ENCODE measurements around the gene TRIP13. TPM values are rescaled to one million over a fixed set of nuclear protein-coding genes. Genes with fewer than 3 reads are reported as not detected.
A peak's percentile ranks its signal among the peaks of the same experiment; 100 is the strongest.
"Not testable (repeated sequence)": the region's sequence is repeated elsewhere in the genome, so short reads cannot be mapped to it uniquely, and the experiment has no call there.

The TRIP13 gene
- total RNA-seq, 2 donors from 2014 or later = 17.6 to 30.9 TPM

- Mint-ChIP-seq H3K9me3 (no peaks in the 10 kb centered on the region), H3K36me3 (peaks cover 27% of the 10 kb centered on the region), H3K4me1 (ENCODE audit: low read depth in 2 of 2) (peaks cover 0 to 6% of the 10 kb centered on the region in 2 donors), H3K27ac (no peak overlapping the region), H3K4me3 (no peak overlapping the region), H3K27me3 (no peaks in the 10 kb centered on the region)
- ATAC-seq (no peak), DNase-seq (ENCODE audit: low spot score) (no peak)
Observed at GRCh38 chr5:873328-873727, 19.4 kb upstream of the TRIP13 start.

DNA sequence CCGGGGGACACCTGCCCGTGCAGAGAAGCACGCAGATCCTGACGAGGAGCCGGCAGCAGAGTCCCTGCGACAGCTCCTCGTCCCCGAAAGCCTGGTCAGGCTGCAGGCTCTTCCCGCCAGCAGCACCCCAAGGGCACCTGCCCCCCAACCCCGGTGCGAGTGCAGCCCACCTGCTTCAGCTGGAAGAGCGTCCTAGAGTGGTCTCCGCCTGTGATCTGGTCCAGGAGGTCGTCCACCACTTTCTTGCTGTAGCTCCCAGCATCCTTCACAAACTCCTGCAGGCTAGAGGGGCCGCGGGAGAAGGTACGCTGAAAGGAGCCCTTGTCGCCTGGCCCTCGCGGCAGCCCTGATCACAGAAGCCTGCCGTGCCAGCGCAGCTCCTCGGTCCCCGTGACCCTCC is 16.8 kb upstream of the TRIP13 start:
- Mint-ChIP-seq H3K27me3 (no peaks in the 10 kb centered on the region), H3K4me1 (ENCODE audit: low read depth in 2 of 2) (peaks cover 0 to 6% of the 10 kb centered on the region in 2 donors), H3K9me3 (no peaks in the 10 kb centered on the region), H3K36me3 (peaks cover 14% of the 10 kb centered on the region), H3K27ac (no peak overlapping the region), H3K4me3 (no peak overlapping the region)
- DNase-seq (ENCODE audit: low spot score) (no peak), ATAC-seq (no peak)

DNA sequence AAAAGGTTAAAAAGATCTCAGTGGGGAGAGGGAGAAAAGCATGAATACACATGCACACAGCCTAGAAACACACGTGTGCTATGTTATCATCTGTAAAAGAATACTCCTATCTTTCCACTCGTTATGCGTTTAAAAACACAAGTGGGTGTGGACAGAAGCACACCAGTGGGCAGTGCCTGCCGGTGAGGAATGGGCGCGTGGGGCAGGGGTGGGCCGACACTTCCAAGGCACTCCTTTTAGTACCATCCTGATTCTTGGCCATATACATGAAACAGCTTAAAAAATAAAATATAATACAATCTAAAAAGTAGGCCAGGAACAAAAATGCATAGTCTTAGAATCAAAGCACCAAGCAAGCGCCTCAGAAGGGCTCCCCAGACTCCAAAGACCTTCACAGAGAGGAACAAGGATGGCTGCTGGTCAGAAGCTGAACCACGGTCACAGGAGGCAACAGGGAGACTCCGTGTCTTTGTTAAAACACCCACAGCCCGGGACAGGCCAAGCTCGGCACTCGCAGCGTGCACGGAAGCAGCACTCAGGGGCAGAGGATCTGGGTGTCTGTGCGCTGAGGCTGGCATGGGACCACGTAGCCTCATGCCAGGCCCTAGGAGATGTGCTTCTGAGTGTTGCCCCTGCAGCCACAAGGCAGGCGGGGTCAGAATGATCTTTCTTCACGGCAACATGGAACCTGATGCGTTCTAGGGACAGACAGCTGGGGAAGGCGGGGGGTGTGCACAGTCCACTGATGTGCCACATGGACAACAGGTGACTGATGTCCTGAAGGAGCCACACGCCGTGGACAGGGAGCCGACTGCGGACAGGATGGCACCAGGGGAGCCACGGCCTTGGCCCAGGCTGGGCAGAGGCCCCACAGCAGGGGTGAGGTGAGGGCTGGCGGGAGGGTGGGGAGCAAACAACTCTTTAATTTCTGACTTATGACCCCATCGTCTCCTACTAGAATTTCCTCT is 16.0 kb upstream of the TRIP13 start:
- H3K4me1 Mint-ChIP-seq (ENCODE audit: low read depth in 2 of 2) = peaks cover 7 to 10% of the 10 kb centered on the region in 2 donors
- ATAC-seq (no peak), DNase-seq (ENCODE audit: low spot score) (no peak)
- no peak overlapping the region for H3K4me3 Mint-ChIP-seq
- peaks cover 14% of the 10 kb centered on the region for H3K36me3 Mint-ChIP-seq
- H3K9me3 Mint-ChIP-seq = no peaks in the 10 kb centered on the region
- H3K27ac Mint-ChIP-seq = no peak overlapping the region
- H3K27me3 Mint-ChIP-seq = no peaks in the 10 kb centered on the region

DNA sequence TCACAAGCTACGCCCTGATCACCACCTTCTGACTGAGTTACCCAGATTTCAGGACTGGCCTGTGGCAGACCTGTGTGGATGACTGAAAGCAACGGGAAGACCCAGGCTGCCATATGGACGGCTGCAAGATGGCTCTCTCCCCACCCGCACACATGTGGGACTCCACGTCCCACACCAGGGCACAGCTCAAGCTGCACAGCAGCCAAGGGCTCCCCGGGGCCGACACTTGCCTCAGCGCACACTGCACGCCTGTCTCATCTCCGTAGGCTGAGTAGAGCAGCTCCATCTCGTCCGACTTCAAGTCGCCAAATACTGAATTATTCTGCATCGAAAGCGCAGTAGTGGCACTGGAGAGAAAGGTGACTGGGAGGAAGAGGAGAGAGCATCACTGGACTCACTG is 14.6 kb upstream of the TRIP13 start:
- H3K36me3 Mint-ChIP-seq = peaks cover 27% of the 10 kb centered on the region
- peaks cover 21 to 24% of the 10 kb centered on the region in 2 donors for H3K4me1 Mint-ChIP-seq (ENCODE audit: low read depth in 2 of 2)
- no peak overlapping the region for H3K27ac Mint-ChIP-seq
- no peak for ATAC-seq
- no peak overlapping the region for H3K4me3 Mint-ChIP-seq
- no peaks in the 10 kb centered on the region for H3K27me3 Mint-ChIP-seq
- no peak for DNase-seq (ENCODE audit: low spot score)
- H3K9me3 Mint-ChIP-seq = peaks cover 10% of the 10 kb centered on the region

DNA sequence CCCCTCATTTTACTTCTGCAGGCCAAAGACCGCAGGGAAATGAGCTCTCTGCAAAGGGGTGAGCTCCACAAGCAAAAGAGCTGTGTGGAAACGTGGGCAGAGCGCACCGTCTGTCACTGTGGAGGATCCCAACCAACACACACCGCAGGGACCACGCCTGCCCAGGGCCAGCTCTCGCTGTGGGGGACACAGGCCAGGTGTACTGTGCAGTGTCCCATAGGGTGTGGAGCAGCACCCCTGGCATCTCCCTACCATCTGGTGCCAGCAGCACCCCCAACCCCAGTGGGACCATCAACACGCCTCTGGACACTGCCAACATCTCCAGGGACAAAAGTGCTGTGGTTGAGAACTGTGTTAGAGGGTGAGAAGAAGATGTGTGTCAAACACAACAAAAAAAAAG is 14.0 kb upstream of the TRIP13 start:
- not testable (repeated sequence) for H3K4me3 Mint-ChIP-seq; H3K27me3 Mint-ChIP-seq; H3K27ac Mint-ChIP-seq; DNase-seq (ENCODE audit: low spot score); ATAC-seq
- Mint-ChIP-seq H3K36me3 (peaks cover 31% of the 10 kb centered on the region), H3K4me1 (ENCODE audit: low read depth in 2 of 2) (peaks cover 23 to 27% of the 10 kb centered on the region in 2 donors), H3K9me3 (peaks cover 10% of the 10 kb centered on the region)

DNA sequence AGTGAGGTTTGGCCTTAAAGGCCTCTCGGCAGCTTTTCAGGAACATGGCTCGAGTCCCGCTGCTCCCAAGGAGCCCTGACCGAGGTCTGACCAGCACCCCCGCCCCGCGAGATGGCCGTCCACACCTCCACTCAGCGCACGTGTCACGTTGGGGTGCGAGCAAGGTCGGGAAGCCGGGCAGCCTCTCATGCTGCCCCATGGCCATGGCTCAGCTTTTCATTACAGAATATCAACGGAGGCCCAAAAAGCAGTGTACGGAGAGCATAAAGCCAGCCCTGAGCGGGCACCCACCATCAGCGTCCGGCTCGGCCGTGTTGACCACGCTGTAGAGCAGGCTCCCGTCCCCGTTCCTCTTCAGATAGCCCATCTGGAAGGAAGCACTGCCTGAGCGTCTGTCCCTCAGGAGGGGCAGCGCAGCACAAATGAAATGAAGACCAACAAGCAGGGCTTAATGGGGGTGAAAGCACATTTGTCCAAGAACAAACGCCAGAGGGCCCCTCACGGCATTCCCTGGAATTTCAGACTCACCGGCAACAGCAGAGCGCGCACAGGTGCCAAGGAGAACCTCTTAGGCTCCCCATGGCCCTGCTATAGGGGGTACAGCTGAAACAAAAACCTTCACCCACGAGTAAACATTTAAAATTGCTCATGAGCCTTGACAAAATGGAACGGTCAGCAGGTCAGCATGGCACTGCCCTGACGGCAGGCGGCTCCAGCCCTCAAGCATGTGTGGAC is 11.7 kb upstream of the TRIP13 start:
- Mint-ChIP-seq H3K4me1 (ENCODE audit: low read depth in 2 of 2) (peaks cover 23 to 30% of the 10 kb centered on the region in 2 donors), H3K27me3 (no peaks in the 10 kb centered on the region), H3K27ac (no peak overlapping the region), H3K36me3 (peaks cover 17% of the 10 kb centered on the region), H3K9me3 (peaks cover 10% of the 10 kb centered on the region), H3K4me3 (no peak overlapping the region)
- no peak for DNase-seq (ENCODE audit: low spot score)
- ATAC-seq = no peak

DNA sequence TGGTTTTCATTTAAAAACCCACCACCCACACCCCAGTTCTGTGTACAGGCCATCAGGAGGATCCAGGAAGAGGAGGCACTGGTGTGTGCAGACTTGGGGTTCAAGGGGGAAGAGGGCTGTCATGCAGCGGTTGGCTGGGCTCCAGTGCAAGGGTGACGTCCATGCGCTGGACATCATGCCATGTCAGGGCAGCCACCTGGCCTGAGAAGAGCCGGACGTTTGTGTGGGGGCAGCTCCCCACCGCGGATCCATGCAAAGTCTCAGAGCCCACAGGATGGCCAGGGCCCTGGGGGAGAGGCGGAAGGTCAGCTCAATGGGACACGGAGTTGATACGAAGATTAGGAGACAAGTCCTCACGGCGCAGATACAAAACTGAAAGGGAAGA is 11.1 kb upstream of the TRIP13 start:
- no peak for ATAC-seq
- Mint-ChIP-seq H3K36me3 (peaks cover 17% of the 10 kb centered on the region), H3K4me1 (ENCODE audit: low read depth in 2 of 2) (peaks cover 23 to 30% of the 10 kb centered on the region in 2 donors), H3K9me3 (peaks cover 10% of the 10 kb centered on the region), H3K27me3 (no peaks in the 10 kb centered on the region), H3K27ac (peak overlapping the region in 1 of 2 donors; percentile 76), H3K4me3 (no peak overlapping the region)
- DNase-seq (ENCODE audit: low spot score) = no peak

- peaks cover 23 to 30% of the 10 kb centered on the region in 2 donors for H3K4me1 Mint-ChIP-seq (ENCODE audit: low read depth in 2 of 2)
Observed at GRCh38 chr5:882253-883183, 10.2 kb upstream of the TRIP13 start.

DNA sequence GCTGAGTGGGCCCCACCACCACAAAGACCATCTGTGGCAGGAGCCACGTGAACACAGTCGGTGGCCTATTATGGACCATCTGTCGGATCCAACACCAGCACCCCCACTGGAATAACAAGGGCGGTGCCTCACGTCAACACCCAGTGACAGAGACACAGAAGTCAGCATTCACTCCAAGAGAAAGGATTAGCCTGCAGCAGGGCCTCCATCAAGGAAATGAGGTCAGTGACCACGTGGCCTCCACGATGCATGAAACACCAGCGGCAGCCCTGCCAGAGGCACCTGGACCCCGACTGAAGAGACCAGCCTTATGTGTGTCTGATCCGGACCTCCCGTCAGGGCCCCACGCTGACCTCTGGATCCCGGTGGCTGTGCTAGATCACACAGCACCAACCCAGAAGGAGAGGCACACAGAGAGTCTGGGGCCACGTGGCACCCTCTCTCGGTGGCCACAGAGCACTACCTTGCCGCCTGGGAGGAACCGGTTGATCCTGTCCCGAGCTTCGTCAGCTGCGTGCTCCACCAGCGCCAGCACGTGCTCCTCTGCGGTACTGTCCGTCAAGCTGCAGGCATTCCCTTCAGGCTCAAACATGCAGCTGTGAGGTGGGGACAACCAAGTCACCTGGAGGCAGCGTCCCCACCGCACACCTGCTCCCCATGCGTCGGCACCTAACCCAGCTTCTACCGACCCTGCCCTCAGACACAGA is 9.1 kb upstream of the TRIP13 start:
- ATAC-seq (no peak), DNase-seq (ENCODE audit: low spot score) (no peak)
- H3K27ac Mint-ChIP-seq = peak overlapping the region in 1 of 2 donors; percentile 76
- H3K27me3 Mint-ChIP-seq = no peaks in the 10 kb centered on the region
- H3K4me3 Mint-ChIP-seq = no peak overlapping the region
- peaks cover 10% of the 10 kb centered on the region for H3K9me3 Mint-ChIP-seq
- peaks cover 25 to 30% of the 10 kb centered on the region in 2 donors for H3K4me1 Mint-ChIP-seq (ENCODE audit: low read depth in 2 of 2)
- peaks cover 23% of the 10 kb centered on the region for H3K36me3 Mint-ChIP-seq

More at GRCh38 chr5:882253-883183, 10.2 kb upstream of the TRIP13 start:
- Mint-ChIP-seq H3K27ac (peak overlapping the region; percentile 68 to 76), H3K36me3 (peaks cover 22% of the 10 kb centered on the region), H3K27me3 (no peaks in the 10 kb centered on the region), H3K4me3 (peak overlapping the region; percentile 21), H3K9me3 (peaks cover 10% of the 10 kb centered on the region)
- DNase-seq (ENCODE audit: low spot score) = no peak
- ATAC-seq = no peak

DNA sequence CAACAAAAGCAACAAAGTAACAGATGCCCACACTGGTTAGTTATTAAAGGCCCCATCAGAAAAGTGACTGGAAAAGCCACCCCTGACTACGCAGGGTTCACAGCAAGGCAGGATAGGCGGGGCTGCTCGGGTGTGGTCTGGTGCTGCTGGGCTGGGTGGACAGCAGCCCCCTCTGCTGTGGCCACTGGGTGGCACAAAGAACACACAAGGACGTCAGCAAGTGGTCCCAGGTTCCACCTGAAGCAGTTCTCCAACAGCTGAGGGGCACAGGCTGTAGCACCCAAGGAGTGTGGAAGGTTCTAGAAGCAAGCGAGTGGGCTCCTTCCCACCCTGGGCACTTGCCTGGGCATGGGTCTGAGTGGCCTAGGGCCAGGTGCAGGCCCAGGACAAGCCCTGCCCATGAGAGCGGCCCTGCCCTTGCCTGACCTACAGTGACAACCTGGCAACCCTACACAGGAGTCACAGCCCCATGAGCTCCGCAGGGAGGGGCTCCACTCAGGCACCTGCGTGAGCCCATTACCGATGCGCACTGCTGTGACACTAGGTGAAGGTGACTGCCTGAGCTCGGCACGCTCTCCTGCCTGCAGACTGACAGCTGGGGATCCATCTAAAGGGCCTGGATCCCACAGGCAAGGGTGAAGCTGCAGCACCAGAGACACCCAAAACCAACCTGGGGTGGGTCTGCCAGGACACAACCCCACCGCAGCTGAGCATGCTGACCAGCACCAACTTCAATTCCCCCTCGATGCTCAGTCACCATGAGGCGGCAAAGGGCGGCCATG is 8.1 kb upstream of the TRIP13 start:
- ATAC-seq = no peak
- H3K9me3 Mint-ChIP-seq = peaks cover 10% of the 10 kb centered on the region
- no peak overlapping the region for H3K4me3 Mint-ChIP-seq
- no peak overlapping the region for H3K27ac Mint-ChIP-seq
- no peak for DNase-seq (ENCODE audit: low spot score)
- peaks cover 23% of the 10 kb centered on the region for H3K36me3 Mint-ChIP-seq
- H3K27me3 Mint-ChIP-seq = no peaks in the 10 kb centered on the region
- H3K4me1 Mint-ChIP-seq (ENCODE audit: low read depth in 2 of 2) = peaks cover 25 to 30% of the 10 kb centered on the region in 2 donors

DNA sequence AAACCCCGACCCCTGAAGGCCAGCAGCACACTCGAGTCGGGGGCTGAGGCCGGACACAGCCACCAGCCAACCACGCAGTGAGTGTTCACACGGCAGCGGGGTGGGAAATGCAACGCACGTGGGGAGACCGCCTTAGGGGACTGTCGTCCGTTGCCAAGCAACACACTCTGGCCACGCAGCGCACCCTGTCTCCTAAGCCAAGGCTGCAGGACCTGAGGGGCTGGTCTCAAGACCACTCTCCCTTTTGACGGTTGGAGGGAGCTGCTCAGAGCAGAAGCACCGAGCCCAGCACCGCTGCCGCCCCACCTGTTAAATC is 7.6 kb upstream of the TRIP13 start:
- ATAC-seq = peak in 1 of 2 donors; percentile 15
- H3K4me3 Mint-ChIP-seq = no peak overlapping the region
- no peaks in the 10 kb centered on the region for H3K27me3 Mint-ChIP-seq
- no peak for DNase-seq (ENCODE audit: low spot score)
- peaks cover 25 to 30% of the 10 kb centered on the region in 2 donors for H3K4me1 Mint-ChIP-seq (ENCODE audit: low read depth in 2 of 2)
- peaks cover 10% of the 10 kb centered on the region for H3K9me3 Mint-ChIP-seq
- H3K27ac Mint-ChIP-seq = no peak overlapping the region
- H3K36me3 Mint-ChIP-seq = peaks cover 23% of the 10 kb centered on the region

GRCh38 chr5:885529-885928 is 7.2 kb upstream of the TRIP13 start:
- H3K4me1 Mint-ChIP-seq (ENCODE audit: low read depth in 2 of 2) = peaks cover 25 to 30% of the 10 kb centered on the region in 2 donors
- no peak overlapping the region for H3K27ac Mint-ChIP-seq
- no peak overlapping the region for H3K4me3 Mint-ChIP-seq
- peaks cover 10% of the 10 kb centered on the region for H3K9me3 Mint-ChIP-seq
- no peak for ATAC-seq
- no peak for DNase-seq (ENCODE audit: low spot score)
- peaks cover 23% of the 10 kb centered on the region for H3K36me3 Mint-ChIP-seq
- no peaks in the 10 kb centered on the region for H3K27me3 Mint-ChIP-seq

Data from natural killer cell treated with Interleukin-12 subunit alpha and Interleukin-12 subunit beta and Interleukin-15 and Interleukin-18, amount 100 ng/mL, for 72 hours (primary cell).